ENCODE results near the gene ECHDC1. TPM values are rescaled to one million over a fixed set of nuclear protein-coding genes. Genes with fewer than 3 reads are reported as not detected.

Gene ECHDC1
- total and polyA plus RNA-seq, 2 of the 8 experiments (the other 6 are each of a cell fraction or from before 2014, with no cell fraction given): 11.3 to 60.5 TPM

DNA sequence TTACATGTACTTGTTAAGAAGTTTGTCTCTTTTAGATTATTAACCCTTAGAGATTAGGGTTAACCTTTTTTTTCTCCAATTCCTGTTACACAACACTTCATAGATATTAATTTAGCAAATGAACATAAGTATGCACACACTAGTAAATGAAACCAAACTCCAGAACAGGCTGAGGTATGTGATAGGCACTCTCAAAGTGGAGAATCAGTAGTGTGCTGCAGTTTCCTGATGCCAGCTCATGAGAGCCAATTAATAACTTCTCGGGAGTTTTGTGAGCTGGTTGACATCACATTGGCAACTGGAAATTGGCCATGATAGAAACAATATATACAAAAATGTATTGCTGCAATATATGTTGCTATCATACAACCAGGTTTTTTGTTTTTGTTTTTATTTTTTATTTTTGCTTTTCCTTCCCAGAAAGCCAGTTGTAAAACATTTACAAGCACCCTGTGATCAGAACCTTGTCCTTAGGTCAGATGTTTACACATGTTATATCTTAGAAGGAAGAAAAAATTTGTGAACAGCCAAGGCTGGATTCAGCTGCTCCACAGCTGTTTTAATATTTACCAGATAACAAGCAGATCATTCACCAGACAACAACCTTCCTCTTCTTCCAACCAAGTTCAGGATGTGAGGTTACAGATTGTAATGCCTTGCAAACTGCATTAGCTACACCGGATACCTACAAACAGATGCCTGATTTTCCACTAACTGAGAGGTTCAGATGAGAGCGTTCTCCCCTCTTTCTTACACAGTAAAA, 42.4 kb upstream of the ECHDC1 start (continued):
- TF ChIP-seq, protein P1, sequence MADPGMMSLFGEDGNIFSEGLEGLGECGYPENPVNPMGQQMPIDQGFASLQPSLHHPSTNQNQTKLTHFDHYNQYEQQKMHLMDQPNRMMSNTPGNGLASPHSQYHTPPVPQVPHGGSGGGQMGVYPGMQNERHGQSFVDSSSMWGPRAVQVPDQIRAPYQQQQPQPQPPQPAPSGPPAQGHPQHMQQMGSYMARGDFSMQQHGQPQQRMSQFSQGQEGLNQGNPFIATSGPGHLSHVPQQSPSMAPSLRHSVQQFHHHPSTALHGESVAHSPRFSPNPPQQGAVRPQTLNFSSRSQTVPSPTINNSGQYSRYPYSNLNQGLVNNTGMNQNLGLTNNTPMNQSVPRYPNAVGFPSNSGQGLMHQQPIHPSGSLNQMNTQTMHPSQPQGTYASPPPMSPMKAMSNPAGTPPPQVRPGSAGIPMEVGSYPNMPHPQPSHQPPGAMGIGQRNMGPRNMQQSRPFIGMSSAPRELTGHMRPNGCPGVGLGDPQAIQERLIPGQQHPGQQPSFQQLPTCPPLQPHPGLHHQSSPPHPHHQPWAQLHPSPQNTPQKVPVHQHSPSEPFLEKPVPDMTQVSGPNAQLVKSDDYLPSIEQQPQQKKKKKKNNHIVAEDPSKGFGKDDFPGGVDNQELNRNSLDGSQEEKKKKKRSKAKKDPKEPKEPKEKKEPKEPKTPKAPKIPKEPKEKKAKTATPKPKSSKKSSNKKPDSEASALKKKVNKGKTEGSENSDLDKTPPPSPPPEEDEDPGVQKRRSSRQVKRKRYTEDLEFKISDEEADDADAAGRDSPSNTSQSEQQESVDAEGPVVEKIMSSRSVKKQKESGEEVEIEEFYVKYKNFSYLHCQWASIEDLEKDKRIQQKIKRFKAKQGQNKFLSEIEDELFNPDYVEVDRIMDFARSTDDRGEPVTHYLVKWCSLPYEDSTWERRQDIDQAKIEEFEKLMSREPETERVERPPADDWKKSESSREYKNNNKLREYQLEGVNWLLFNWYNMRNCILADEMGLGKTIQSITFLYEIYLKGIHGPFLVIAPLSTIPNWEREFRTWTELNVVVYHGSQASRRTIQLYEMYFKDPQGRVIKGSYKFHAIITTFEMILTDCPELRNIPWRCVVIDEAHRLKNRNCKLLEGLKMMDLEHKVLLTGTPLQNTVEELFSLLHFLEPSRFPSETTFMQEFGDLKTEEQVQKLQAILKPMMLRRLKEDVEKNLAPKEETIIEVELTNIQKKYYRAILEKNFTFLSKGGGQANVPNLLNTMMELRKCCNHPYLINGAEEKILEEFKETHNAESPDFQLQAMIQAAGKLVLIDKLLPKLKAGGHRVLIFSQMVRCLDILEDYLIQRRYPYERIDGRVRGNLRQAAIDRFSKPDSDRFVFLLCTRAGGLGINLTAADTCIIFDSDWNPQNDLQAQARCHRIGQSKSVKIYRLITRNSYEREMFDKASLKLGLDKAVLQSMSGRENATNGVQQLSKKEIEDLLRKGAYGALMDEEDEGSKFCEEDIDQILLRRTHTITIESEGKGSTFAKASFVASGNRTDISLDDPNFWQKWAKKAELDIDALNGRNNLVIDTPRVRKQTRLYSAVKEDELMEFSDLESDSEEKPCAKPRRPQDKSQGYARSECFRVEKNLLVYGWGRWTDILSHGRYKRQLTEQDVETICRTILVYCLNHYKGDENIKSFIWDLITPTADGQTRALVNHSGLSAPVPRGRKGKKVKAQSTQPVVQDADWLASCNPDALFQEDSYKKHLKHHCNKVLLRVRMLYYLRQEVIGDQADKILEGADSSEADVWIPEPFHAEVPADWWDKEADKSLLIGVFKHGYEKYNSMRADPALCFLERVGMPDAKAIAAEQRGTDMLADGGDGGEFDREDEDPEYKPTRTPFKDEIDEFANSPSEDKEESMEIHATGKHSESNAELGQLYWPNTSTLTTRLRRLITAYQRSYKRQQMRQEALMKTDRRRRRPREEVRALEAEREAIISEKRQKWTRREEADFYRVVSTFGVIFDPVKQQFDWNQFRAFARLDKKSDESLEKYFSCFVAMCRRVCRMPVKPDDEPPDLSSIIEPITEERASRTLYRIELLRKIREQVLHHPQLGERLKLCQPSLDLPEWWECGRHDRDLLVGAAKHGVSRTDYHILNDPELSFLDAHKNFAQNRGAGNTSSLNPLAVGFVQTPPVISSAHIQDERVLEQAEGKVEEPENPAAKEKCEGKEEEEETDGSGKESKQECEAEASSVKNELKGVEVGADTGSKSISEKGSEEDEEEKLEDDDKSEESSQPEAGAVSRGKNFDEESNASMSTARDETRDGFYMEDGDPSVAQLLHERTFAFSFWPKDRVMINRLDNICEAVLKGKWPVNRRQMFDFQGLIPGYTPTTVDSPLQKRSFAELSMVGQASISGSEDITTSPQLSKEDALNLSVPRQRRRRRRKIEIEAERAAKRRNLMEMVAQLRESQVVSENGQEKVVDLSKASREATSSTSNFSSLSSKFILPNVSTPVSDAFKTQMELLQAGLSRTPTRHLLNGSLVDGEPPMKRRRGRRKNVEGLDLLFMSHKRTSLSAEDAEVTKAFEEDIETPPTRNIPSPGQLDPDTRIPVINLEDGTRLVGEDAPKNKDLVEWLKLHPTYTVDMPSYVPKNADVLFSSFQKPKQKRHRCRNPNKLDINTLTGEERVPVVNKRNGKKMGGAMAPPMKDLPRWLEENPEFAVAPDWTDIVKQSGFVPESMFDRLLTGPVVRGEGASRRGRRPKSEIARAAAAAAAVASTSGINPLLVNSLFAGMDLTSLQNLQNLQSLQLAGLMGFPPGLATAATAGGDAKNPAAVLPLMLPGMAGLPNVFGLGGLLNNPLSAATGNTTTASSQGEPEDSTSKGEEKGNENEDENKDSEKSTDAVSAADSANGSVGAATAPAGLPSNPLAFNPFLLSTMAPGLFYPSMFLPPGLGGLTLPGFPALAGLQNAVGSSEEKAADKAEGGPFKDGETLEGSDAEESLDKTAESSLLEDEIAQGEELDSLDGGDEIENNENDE (IDR thresholded peaks at IDR 0.05; ENCODE audit: insufficient replicate concordance, low read length): no peak
- TF ChIP-seq SRF (IDR thresholded peaks at IDR 0.05; ENCODE audit: low read depth, low read length): no peak
- no peak for TF ChIP-seq CBX5 (IDR thresholded peaks at IDR 0.05; ENCODE audit: low read depth, low read length)
- no peak for TF ChIP-seq TCF12 (IDR thresholded peaks at IDR 0.05; ENCODE audit: low read depth, low read length)
- no peak for TF ChIP-seq RAD21 (IDR thresholded peaks at IDR 0.05 in 1 of 2, conservative IDR thresholded peaks at IDR 0.05 in 1 of 2; ENCODE audit: low read depth in 2 of 2, low read length in 2 of 2)
- TF ChIP-seq GABPA (IDR thresholded peaks at IDR 0.05; ENCODE audit: borderline replicate concordance, insufficient read depth, low read length): no peak
- no peak for TF ChIP-seq POLR2AphosphoS5 (IDR thresholded peaks at IDR 0.05; ENCODE audit: low read depth, low read length)
- TF ChIP-seq SAP30 (IDR thresholded peaks at IDR 0.05; ENCODE audit: insufficient read depth, insufficient replicate concordance, low read length): no peak
- TF ChIP-seq POU5F1 (IDR thresholded peaks at IDR 0.05; ENCODE audit: low read depth, low read length): no peak
